Inflammatory macrophage treated with lipopolysaccharide for 1 hour (primary cell): ENCODE measurements around the gene COMMD3.
"Not testable (repeated sequence)": the region's sequence is repeated elsewhere in the genome, so short reads cannot be mapped to it uniquely, and the experiment has no call there.

Source experiments
- DNase-seq, 2 donors: peaks; one replicate each; pipeline ENCODE4 v3.0.0-alpha.2; 2020 to 2022

COMMD3 gene

GRCh38 chr10:22340329-22341189, 24.4 kb downstream of the COMMD3 start:
- peak; percentile 66 to 87 for DNase-seq

GRCh38 chr10:22341190-22341925, 25.2 kb downstream of the COMMD3 start:
- DNase-seq, result no peak

DNA sequence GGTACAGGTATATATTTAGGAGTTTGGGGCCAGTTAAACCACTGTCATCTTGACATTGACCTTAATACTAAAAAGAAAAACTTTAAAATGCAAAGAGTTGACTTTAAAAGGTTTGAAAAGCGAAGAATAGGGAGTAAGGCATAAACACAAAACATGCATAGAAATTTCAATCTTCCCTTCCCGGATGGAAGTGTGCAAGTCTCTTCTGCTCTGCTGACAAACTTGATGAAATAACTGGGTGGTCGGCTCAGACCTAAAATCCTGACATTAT, 25.7 kb downstream of the COMMD3 start:
- DNase-seq, result no peak

- no peak for DNase-seq
Measured at GRCh38 chr10:22342421-22342820, 26.2 kb downstream of the COMMD3 start.

GRCh38 chr10:22343731-22344130, 27.5 kb downstream of the COMMD3 start:
- DNase-seq, result peak; percentile 48 to 50

GRCh38 chr10:22344249-22344648, 28.1 kb downstream of the COMMD3 start:
- DNase-seq, result no peak

DNA sequence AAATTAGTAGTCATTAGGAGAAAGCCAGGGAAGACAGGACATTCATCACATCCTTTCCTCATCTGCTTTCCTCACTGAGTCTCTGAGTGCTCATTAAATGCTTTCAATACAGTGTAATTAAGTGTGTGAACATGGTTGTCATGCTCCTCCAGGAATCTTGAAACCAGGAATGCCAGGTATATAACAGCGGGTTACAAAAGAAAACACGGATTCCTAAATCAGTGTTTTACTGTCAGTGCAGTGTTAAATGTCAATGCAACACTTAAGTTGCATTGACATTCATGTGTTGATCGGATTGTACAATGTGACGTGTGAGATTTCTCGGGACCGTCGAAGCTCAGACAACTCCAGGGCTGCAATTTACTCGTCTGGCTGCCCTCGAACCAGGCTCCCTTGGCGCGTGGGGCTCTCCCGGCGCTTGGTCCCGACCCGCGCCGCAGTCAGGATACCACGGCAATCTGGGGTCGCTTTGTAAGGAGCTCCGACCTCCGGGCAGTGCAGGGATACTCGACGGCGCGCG, 28.7 kb downstream of the COMMD3 start:
- DNase-seq, result no peak

- peak; percentile 54 to 70 for DNase-seq
Measured at GRCh38 chr10:22345301-22346095, 29.3 kb downstream of the COMMD3 start, which contains the start of gene SPAG6. TSS of gene SPAG6 (plus strand) at chr10:22345496. CDS start at chr10:22345612, 116 bp downstream.

- DNase-seq, result no peak
Measured at GRCh38 chr10:22346096-22346661, 30.0 kb downstream of the COMMD3 start.

GRCh38 chr10:22349755-22350154, 33.6 kb downstream of the COMMD3 start:
- no peak for DNase-seq

DNA sequence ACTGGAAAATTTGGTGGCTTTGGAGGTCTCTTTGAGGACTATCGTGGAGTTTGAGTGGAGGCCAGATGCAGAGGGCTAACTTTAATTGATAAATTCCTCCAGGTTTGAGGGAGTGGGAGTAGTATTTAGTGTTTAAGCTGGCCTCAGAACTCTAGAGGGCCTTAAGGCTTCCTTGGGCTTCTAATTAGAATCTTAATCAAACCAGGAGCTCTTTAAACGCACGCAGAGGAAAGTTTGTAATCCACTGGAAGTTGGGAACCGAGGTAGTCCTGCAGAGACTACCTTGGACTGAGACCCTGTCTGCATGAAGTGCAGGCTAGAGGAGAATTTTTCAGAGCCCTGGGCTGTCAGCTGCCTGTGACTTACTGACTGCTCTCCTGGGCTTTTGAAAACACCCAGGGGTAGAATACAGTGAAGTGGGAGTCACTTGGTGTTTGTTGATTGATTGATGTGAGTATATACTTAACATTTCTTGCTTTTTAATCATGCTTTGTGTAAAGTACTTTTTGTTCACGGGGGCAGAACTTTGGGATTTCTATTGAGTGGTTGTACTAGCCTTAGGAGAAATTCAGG, 35.0 kb downstream of the COMMD3 start:
- DNase-seq, result no peak

GRCh38 chr10:22356324-22356873, 40.2 kb downstream of the COMMD3 start:
- no peak for DNase-seq

DNA sequence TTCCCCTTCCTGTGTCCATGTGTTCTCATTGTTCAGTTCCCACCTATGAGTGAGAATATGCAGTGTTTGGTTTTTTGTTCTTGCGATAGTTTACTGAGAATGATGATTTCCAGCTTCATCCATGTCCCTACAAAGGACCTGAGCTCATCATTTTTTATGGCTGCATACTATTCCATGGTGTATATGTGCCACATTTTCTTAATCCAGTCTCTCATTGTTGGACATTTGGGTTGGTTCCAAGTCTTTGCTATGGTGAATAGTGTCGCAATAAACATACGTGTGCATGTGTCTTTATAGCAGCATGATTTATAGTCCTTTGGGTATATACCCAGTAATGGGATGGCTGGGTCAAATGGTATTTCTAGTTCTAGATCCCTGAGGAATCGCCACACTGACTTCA, 41.6 kb downstream of the COMMD3 start:
- DNase-seq, result not testable (repeated sequence)

GRCh38 chr10:22363305-22363704, 47.1 kb downstream of the COMMD3 start:
- DNase-seq, result no peak

DNA sequence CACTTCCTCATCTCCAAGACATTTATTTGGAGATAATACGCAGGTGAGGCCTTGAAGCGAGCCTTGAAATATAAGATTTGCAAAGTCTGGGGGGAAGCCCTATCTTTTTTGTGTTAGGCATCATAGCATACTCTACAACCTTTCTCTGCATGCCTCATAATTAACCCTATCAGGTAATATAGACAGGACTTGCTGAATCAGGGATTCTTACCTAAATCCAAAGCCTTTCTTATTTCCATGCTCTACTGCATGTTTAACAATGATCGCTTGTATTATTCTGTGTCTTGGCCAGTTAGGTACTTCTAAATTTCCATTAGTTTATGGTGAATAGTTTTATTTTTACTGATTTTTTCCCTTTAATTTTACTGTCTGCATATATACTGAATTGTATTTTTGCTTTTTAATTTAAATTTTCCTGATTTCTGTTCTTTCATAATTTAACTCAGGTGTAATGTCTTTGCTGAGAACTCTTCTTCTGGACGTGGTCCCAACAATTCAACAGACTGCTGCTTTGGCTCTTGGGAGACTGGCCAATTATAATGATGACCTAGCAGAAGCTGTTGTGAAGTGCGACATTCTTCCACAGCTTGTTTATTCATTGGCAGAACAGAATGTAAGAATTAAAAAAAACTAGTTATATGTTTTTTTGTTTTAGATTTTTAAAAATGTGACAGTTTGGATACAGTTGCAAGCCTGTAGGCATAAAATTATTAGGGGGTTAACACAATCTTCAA, 48.4 kb downstream of the COMMD3 start:
- no peak for DNase-seq

- peak; percentile 32 to 51 for DNase-seq
Measured at GRCh38 chr10:22365233-22365632, 49.0 kb downstream of the COMMD3 start.

DNA sequence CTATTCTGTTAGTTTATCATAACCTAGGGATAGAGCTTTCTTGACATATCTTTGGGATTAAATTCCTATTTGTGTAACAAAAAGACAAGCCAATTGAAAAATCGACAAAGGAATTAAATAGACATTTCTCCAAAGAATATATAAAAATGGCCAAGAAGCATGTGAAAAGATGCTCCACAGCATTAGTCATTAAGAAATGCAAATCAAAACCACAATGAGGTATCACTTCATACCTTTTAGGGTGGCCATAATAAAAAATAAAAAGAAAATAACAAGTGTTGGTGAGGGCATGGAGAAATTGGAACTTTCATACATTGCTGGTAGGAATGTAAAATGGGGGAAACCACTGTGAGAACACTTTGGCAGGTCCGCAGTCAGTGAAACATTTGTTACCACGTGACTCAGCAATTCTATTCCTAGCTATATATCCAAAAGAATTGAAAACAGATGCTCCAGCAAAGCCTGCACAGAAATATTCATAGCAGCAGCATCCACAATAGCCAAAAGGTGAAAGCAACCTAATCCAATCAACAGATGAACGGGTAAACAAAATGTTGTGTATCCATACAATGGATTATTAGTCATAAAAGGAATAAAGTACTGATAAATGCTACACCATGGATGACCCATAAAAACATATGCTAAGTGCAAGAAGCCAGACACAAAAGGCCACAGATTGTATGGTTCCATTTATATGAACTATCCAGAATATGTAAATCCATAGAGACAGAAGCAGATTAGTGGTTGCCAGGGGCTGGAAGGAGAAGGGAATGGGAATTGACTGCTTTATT, 49.7 kb downstream of the COMMD3 start:
- DNase-seq, result no peak

DNA sequence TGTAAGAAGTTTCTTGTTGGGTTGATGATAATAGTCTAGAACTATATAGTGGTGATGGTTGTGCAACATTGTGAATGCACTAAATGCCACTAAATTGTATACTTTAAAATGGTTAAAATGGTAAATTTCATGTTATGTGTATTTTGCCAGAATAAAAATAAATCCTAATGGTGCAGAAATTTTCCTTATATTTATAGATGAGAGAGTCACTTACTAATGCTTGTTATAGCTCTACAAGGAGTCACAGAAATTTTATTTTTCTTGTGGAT, 50.2 kb downstream of the COMMD3 start:
- DNase-seq, result no peak

DNA sequence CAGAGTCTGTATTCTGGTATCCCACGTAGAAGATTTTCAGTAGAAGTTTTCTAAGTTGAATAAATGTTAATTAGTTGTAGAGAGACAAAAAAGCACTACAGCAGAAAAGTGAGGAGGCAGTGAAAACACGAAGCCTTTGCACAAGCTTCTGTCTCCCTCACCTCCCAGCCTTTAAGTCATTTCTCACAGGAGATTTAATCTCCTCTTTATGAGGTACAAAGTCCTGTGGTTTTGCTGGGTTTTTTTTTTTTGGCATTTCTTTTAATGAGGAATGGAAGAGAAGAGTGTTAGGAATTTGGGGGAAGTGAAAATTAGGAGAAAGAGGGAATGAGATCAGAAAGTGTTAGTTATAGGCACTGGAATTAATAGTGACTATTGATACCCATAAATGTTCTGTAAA, 50.6 kb downstream of the COMMD3 start:
- DNase-seq, result no peak

DNA sequence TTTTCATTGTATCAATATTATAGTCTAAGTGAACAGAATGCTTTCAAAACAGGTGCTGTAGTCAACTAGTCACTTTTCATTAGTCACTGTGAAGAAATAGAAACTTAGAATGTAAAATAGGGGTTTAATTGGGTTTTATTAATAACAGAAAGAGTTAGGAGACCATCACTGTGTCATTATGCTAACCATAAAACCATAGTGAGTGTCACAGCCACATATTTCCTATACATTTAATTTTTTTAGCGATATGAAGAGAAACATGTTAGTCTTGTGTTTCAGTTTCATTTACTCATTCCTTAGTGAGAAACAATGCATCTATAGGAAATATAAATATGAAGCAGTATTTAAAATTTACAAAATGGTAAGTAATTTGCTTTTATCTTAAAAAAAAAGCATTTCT, 51.3 kb downstream of the COMMD3 start:
- no peak for DNase-seq

- no peak for DNase-seq
Measured at GRCh38 chr10:22368402-22368801, 52.2 kb downstream of the COMMD3 start.
